ENCODE measurements around the gene PRKD2. TPM values are rescaled to one million over a fixed set of nuclear protein-coding genes. Genes with fewer than 3 reads are reported as not detected.

Gene PRKD2
- total RNA-seq, 1 donor from 2014 or later: 191 TPM

DNA sequence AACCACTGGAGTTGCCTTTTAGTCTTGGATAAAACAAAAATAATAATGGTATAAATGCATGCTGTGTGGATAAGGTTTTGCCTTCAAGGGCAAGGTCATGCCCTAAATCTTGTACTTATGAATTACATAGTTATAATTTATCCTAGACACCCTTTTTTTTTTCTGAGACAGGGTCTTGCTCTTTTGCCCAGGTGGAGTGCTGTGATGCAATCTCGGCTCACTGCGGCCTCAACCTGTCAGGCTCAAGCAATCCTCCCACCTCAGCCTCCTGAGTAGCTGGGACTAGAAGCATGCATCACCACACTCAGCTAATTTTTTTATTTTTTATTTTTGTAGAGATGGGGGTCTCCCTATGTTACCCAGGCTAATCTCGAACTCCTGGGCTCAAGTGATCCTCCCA is 48.3 kb downstream of the PRKD2 start:
- TF ChIP-seq, protein P1, sequence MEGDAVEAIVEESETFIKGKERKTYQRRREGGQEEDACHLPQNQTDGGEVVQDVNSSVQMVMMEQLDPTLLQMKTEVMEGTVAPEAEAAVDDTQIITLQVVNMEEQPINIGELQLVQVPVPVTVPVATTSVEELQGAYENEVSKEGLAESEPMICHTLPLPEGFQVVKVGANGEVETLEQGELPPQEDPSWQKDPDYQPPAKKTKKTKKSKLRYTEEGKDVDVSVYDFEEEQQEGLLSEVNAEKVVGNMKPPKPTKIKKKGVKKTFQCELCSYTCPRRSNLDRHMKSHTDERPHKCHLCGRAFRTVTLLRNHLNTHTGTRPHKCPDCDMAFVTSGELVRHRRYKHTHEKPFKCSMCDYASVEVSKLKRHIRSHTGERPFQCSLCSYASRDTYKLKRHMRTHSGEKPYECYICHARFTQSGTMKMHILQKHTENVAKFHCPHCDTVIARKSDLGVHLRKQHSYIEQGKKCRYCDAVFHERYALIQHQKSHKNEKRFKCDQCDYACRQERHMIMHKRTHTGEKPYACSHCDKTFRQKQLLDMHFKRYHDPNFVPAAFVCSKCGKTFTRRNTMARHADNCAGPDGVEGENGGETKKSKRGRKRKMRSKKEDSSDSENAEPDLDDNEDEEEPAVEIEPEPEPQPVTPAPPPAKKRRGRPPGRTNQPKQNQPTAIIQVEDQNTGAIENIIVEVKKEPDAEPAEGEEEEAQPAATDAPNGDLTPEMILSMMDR (IDR thresholded peaks at IDR 0.05): no peak
- CTCF ChIA-PET: no interaction called here
- DNase-seq (no peak), ATAC-seq (ENCODE audit: low read depth) (no peak)
- intact Hi-C loops (cut with micrococcal nuclease): no loop called here
- H3K4me3 Mint-ChIP-seq: no peak overlapping the region
- POLR2A ChIA-PET: no interaction called here
- no peak overlapping the region for H3K27ac Mint-ChIP-seq
- H3K27me3 Mint-ChIP-seq: no peaks in the 10 kb centered on the region
- no peaks in the 10 kb centered on the region for H3K9me3 Mint-ChIP-seq
- H3K4me1 Mint-ChIP-seq: no peaks in the 10 kb centered on the region
- peaks cover 15% of the 10 kb centered on the region for H3K36me3 Mint-ChIP-seq (ENCODE audit: low read depth)

DNA sequence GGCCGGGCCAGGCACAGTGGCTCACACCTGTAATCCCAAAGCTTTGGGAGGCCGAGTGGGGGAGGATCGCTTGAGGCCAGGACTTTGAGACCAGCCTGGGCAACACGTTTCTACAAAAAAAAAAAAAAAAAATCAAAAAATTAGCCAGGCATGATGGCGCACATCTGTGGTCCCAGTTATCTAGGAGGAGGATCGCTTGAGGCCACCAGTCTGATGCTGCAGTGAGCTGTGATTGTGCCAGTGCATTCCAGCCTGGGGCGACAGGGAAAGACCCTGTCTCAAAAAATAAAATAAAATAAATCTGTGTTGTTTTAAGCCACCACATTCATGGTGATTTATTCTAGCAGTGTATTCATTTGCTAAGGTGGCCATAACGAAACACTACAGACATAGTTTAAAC is 51.8 kb downstream of the PRKD2 start:
- intact Hi-C loops (cut with micrococcal nuclease): no loop called here
- Mint-ChIP-seq H3K9me3 (no peaks in the 10 kb centered on the region), H3K4me1 (peaks cover 16% of the 10 kb centered on the region), H3K27ac (no peak overlapping the region), H3K4me3 (no peak overlapping the region), H3K27me3 (peaks cover 4% of the 10 kb centered on the region), H3K36me3 (ENCODE audit: low read depth) (no peaks in the 10 kb centered on the region)
- ChIA-PET POLR2A (no interaction called here), CTCF (no interaction called here)
- no peak for DNase-seq
- ATAC-seq (ENCODE audit: low read depth): no peak
- TF ChIP-seq, protein P1 (IDR thresholded peaks at IDR 0.05): no peak

DNA sequence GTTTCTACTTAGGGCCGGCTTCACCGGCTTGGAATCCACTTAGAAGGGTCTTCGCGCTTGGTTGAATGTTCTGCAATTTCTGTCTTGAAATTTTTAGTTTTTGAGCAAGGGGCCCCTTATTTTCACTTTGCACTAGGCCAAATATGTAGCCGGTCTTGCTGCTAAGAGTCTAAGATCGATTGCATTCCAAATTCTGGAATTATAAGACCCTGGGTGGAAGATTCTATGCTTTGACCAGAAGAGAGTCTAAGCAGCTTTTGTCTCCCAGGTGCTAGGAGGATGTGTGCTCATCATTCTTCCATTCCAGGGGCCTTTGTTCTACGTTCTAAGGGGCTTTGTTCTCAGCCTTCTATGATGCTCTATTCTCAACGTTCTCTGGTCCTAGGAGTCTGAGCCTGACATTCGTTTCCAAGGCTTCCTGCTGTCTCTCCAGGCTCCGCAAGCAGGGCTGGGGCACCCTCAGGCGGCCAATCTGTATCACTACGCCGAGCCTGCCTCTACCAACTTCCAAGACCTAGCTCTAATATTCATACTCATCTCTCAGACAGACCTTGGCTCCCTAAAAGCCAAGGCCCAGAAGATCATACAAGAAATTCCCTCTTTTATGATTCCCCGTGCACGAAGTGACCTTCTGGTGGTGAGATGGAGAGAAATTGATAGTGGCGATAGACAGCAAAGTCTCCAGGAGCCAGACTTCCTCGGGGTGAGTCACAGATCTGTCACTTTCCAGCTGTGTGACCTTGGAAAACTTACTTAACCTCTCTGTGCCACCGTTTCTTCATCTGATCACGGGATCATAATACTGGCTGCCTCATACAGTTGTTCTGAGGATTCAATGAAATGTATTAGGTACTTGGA is 55.0 kb downstream of the PRKD2 start:
- H3K27me3 Mint-ChIP-seq: peaks cover 13% of the 10 kb centered on the region
- no peaks in the 10 kb centered on the region for H3K9me3 Mint-ChIP-seq
- H3K4me3 Mint-ChIP-seq: peak overlapping the region; percentile 83
- peak; percentile 56 for DNase-seq
- TF ChIP-seq, protein P1 (IDR thresholded peaks at IDR 0.05): peak; percentile 31
- ATAC-seq (ENCODE audit: low read depth): peak; percentile 26
- H3K36me3 Mint-ChIP-seq (ENCODE audit: low read depth): no peaks in the 10 kb centered on the region
- H3K4me1 Mint-ChIP-seq: peaks cover 23% of the 10 kb centered on the region
- CTCF ChIA-PET: interaction anchor here (0.7 to 4.5 kb wide), 33 partner anchors 10 to 267 kb away, joined by 3 to 234 read pairs (median 4); partner anchors contain the start of genes CALM3 and GNG8
- intact Hi-C loops (cut with micrococcal nuclease): loop anchor here (1.0 to 5.0 kb wide), 8 partner anchors 28 to 667 kb away; partner anchors contain the start of gene CCDC61
- POLR2A ChIA-PET: interaction anchor here (0.7 to 3.3 kb wide), 16 partner anchors 25 to 452 kb away, joined by 3 to 75 read pairs (median 5); partner anchors contain the start of genes CALM3, GNG8, SLC1A5 and ZC3H4
- peak overlapping the region; percentile 78 for H3K27ac Mint-ChIP-seq

DNA sequence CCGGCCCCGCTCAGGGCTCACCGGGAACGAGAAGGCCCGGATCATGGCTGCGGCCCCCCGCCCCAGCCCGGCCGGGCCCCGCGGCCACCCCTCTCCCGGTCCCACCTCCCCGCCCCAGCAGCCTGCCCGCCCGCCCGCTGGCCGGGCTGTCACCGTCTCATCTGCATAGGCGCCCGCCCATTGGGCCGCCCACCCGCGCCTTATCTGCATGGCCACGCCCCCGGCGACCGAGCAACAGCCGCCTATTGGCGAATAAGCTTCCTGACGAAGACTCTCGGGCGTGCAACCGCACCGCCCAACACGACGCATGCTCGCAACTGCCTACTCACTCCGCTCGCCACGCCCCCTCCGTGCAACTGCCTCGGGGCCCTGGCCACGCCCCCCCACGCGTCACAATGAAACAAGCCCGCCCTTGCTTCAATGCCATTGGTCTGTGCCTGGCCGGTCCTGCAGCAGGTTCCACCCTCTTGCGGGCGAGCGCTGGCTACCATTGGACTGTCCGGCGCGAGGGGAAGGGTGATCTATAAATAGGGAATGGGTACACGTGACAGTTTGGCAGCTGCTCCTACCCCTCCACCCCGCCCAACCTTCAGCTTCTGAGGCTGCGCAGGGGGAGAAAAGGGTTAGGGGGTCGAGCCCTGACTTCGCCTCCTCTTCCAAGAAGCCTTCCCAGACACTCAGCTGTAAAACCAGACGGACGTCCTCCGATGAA is 55.7 kb downstream of the PRKD2 start, which contains the start of gene DACT3:
Gene DACT3, minus strand, starts transcription at position 163 of the 712 bp plus-strand sequence. Its CDS starts 118 bp downstream, at position 45.
- peaks cover 23% of the 10 kb centered on the region for H3K4me1 Mint-ChIP-seq
- no peaks in the 10 kb centered on the region for H3K9me3 Mint-ChIP-seq
- H3K4me3 Mint-ChIP-seq: peak within 1 kb of the TSS; percentile 83
- H3K36me3 Mint-ChIP-seq (ENCODE audit: low read depth): no peaks in the 10 kb centered on the region
- H3K27me3 Mint-ChIP-seq: peaks cover 17% of the 10 kb centered on the region
- ChIA-PET POLR2A (interaction anchor here (0.6 to 3.3 kb wide), 19 partner anchors 20 to 452 kb away, joined by 3 to 75 read pairs (median 5); partner anchors contain the start of genes CALM3, GNG8, SLC1A5 and ZC3H4), CTCF (interaction anchor here (0.7 to 4.5 kb wide), 22 partner anchors 9 to 164 kb away, joined by 3 to 234 read pairs (median 4); partner anchors contain the start of genes CALM3 and GNG8)
- intact Hi-C loops (cut with micrococcal nuclease): loop anchor here (1.0 to 5.0 kb wide), 5 partner anchors 27 to 666 kb away; partner anchors contain the start of gene CCDC61
- ATAC-seq (ENCODE audit: low read depth): peak; percentile 91
- DNase-seq: peak; percentile 100
- TF ChIP-seq, protein P1 (IDR thresholded peaks at IDR 0.05): no peak
- peak within 1 kb of the TSS; percentile 78 for H3K27ac Mint-ChIP-seq

All from activated B cell treated with CpG ODN at 0.5 μM for 24 hours (primary cell).